HFFc6 (cell line): ENCODE data around the gene WFDC2. TPM values are rescaled to one million over a fixed set of nuclear protein-coding genes. Genes with fewer than 3 reads are reported as not detected.

Experiments
- DNase-seq: peaks from one replicate; pipeline ENCODE4 v3.0.0-alpha.2; 2018
- H3K27ac Mint-ChIP-seq: 2 replicates; pipeline ENCODE4 v1.8.0; 2020; ENCODE audit warnings: mild to moderate bottlenecking, mixed read lengths
- H3K27me3 Mint-ChIP-seq: 2 replicates; pipeline ENCODE4 v1.8.0; 2021; ENCODE audit warnings: mild to moderate bottlenecking, moderate library complexity, mixed read lengths; ENCODE audit not compliant: insufficient read depth
- H3K36me3 Mint-ChIP-seq: 2 replicates; pipeline ENCODE4 v1.8.0; 2021; ENCODE audit warnings: low read depth, mixed read lengths
- H3K4me1 Mint-ChIP-seq: 2 replicates; pipeline ENCODE4 v1.8.0; 2020; ENCODE audit warnings: low read depth, mixed read lengths
- H3K4me3 Mint-ChIP-seq: 2 replicates; pipeline ENCODE4 v1.8.0; 2020; ENCODE audit warnings: mild to moderate bottlenecking, moderate library complexity, mixed read lengths
- H3K9me3 Mint-ChIP-seq: 2 replicates; pipeline ENCODE4 v1.8.0; 2020; ENCODE audit warnings: mild to moderate bottlenecking, mixed read lengths
- CTCF ChIP-seq: fragments of 200-600 bp; sonication (generic); IDR thresholded peaks from 2 replicates; pipeline ENCODE4 v1.5.0; 2021; ENCODE audit warnings: antibody characterized with exemption, mild to moderate bottlenecking
- total RNA-seq, 6 experiments: library from RNA; stranded (reverse); fragmentation: NEBNext Ultra II Directional; extraction: Animal tissue kit (Norgen Biotek cat#: 25700); gene quantifications; 2 replicates in 1 of 6; 3 replicates in 5 of 6; pipeline ENCODE4 v1.2.3, GENCODE V29; 2021

Gene WFDC2
- total RNA-seq, 6 experiments from 2014 or later, result 0.97 TPM; not detected in 5

DNA sequence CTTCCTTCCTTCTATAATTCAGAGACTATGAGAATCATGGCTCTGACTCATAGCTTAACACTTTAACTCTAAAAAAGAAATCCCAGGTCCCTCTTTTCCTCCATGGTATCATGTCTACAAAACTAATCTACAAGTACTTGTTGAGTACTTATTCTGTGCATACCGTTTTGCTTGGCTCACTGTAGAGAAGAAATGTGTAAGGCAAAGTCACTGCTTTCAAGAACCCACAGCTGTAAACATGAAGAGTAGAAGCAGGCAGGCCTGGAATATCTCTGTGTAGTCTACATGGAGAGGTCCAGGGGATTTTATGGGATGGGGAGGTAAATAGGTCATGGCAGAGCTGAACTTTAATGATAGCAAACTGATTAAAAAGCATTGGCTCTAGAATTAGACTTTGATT, 32.0 kb downstream of the WFDC2 start:
- Mint-ChIP-seq H3K4me1 (no peaks in the 10 kb centered on the region), H3K27me3 (peaks cover 13% of the 10 kb centered on the region), H3K4me3 (no peak overlapping the region), H3K27ac (no peak overlapping the region), H3K36me3 (no peaks in the 10 kb centered on the region), H3K9me3 (no peaks in the 10 kb centered on the region)
- no peak for TF ChIP-seq CTCF
- DNase-seq, result no peak

DNA sequence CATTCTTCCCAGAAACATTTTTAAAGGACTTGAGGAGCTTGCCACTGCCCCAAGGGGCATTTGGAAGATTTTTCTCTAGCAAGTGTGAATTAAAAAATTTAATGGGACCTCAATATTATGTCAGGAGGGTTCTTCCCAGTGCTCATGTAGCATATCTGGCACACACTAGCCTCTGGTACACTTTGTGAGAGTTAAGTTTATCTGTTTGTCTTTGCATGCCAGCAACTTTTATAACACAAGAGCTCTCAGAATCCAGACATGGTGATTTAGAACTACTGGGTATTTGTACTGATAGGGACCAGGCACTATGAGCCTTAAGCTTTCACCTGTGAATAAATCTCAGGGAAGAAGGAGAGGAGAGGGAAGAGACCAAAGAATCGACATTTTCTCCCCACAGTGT, 33.0 kb downstream of the WFDC2 start:
- H3K4me3 Mint-ChIP-seq, result no peak overlapping the region
- no peaks in the 10 kb centered on the region for H3K4me1 Mint-ChIP-seq
- DNase-seq, result no peak
- no peaks in the 10 kb centered on the region for H3K36me3 Mint-ChIP-seq
- H3K9me3 Mint-ChIP-seq, result no peaks in the 10 kb centered on the region
- no peak overlapping the region for H3K27ac Mint-ChIP-seq
- peaks cover 7% of the 10 kb centered on the region; the same call in 1 of the 2 replicates for H3K27me3 Mint-ChIP-seq
- no peak for TF ChIP-seq CTCF

- Mint-ChIP-seq H3K36me3 (no peaks in the 10 kb centered on the region), H3K4me3 (no peak overlapping the region), H3K9me3 (no peaks in the 10 kb centered on the region), H3K27me3 (peaks cover 9% of the 10 kb centered on the region; the same call in 1 of the 2 replicates), H3K27ac (no peak overlapping the region), H3K4me1 (no peaks in the 10 kb centered on the region)
- TF ChIP-seq CTCF, result no peak
- DNase-seq, result no peak
Measured at GRCh38 chr20:45503403-45503802, 33.9 kb downstream of the WFDC2 start.

- Mint-ChIP-seq H3K27ac (no peak overlapping the region), H3K36me3 (no peaks in the 10 kb centered on the region), H3K9me3 (no peaks in the 10 kb centered on the region), H3K4me1 (no peaks in the 10 kb centered on the region), H3K27me3 (peaks cover 5% of the 10 kb centered on the region; the same call in 1 of the 2 replicates), H3K4me3 (no peak overlapping the region)
- TF ChIP-seq CTCF, result no peak
- no peak for DNase-seq
Measured at GRCh38 chr20:45506398-45506797, 36.8 kb downstream of the WFDC2 start.

DNA sequence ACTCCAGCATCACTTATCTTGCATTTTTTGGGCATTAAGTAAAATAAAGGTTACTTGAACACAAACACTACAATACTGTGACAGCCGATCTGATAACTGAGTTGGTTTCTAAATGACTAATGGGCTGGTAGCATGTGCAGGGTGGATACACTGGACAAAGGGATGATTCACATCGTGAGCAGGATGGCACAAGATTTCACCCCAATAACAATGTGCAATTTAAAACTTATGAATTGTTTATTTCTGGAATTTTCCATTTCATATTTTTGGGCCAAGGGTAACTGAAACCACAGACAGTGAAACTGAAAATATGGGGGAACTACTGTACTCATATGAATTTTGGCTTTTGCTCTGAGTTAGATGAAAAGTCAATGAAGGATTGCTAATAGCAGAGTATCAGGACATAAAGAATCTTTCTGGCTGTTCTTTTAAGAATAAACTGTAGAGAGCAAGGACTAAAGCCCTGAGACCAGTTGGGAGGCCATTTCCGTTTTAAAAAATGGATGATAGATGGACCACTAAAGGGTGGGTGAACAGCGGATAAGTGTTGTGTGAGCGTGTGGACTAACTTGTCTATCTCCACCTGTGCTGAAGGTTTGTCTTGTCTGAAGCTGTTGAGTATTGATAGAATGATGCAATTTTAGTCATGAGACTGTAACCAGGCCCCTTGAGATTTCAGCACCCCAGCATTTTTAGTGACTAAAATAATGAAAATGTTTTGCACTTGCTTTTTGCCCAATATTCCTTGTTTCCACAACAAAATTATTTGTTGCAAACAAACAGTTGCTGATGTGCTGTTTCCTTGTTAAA, 37.7 kb downstream of the WFDC2 start:
- peaks cover 6% of the 10 kb centered on the region; the same call in 1 of the 2 replicates for H3K27me3 Mint-ChIP-seq
- no peak for DNase-seq
- H3K9me3 Mint-ChIP-seq, result no peaks in the 10 kb centered on the region
- no peaks in the 10 kb centered on the region for H3K4me1 Mint-ChIP-seq
- H3K36me3 Mint-ChIP-seq, result no peaks in the 10 kb centered on the region
- TF ChIP-seq CTCF, result no peak
- no peak overlapping the region for H3K4me3 Mint-ChIP-seq
- H3K27ac Mint-ChIP-seq, result no peak overlapping the region
